Fibroblast of villous mesenchyme (primary cell): ENCODE data around the gene COPS9. TPM values are rescaled to one million over a fixed set of nuclear protein-coding genes. Genes with fewer than 3 reads are reported as not detected.

Experiments
- DNase-seq: peaks from one replicate; pipeline ENCODE4 v3.0.0-alpha.2; 2010; ENCODE audit warnings: low read depth
- H3K4me3 ChIP-seq: 2 replicates; pipeline ENCODE4 v1.5.1; 2011; ENCODE audit warnings: low read depth, mild to moderate bottlenecking, low read length
- total RNA-seq: library from RNA; depleted of rRNA; stranded (reverse); fragments of >200 nt; gene quantifications from 2 replicates; pipeline ENCODE4 v1.2.3, GENCODE V29; 2012
- TF ChIP-seq, protein P1 (sequence below): IDR thresholded peaks from 2 replicates; pipeline ENCODE4 v1.5.1; 2012; ENCODE audit warnings: low read depth, mild to moderate bottlenecking, low read length; ENCODE audit not compliant: insufficient read depth

The COPS9 gene
- total RNA-seq, 1 donor = 102 TPM

DNA sequence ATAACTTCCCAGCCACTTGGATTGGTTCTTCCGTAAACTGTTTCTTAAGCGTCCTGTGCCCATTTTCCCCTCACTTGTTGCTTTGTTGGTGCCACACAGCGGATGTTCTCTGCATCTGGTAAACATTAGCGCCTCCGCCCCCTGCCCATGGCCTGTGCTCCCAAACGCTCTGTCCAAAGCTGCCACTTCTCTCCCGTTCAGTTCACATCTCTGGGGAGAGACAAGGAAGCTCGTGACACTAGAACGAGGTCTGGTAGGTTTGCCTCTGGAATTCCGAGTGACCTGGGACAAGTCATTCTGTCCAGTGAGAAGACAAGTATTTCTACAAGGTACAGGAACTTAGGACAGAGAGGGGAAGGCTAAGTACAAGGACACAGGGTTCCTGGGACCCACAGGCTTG lies 9.4 kb downstream of the COPS9 start:
- no peak for DNase-seq
- TF ChIP-seq, protein P1, sequence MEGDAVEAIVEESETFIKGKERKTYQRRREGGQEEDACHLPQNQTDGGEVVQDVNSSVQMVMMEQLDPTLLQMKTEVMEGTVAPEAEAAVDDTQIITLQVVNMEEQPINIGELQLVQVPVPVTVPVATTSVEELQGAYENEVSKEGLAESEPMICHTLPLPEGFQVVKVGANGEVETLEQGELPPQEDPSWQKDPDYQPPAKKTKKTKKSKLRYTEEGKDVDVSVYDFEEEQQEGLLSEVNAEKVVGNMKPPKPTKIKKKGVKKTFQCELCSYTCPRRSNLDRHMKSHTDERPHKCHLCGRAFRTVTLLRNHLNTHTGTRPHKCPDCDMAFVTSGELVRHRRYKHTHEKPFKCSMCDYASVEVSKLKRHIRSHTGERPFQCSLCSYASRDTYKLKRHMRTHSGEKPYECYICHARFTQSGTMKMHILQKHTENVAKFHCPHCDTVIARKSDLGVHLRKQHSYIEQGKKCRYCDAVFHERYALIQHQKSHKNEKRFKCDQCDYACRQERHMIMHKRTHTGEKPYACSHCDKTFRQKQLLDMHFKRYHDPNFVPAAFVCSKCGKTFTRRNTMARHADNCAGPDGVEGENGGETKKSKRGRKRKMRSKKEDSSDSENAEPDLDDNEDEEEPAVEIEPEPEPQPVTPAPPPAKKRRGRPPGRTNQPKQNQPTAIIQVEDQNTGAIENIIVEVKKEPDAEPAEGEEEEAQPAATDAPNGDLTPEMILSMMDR = no peak
- H3K4me3 ChIP-seq = no peak overlapping the region

DNA sequence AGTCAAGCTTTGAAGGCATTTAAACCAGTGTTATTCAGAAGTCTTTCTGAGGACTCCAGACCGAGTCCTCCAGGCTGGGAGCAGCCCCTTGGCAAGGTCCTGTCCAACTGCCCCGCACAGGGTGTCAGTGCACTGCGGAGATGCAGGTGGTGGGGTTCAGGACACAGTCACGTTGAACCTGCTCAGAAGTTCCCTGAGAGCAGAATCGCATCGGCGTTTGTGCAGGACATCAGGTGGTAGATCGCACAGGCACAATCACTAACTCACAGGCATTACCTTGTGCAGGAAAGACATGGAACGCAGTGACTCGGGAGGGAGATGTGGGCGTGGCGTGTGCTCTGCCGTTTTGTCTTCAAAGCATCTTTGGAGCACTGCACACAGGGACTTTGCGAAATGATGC lies 10.4 kb downstream of the COPS9 start:
- no peak overlapping the region for H3K4me3 ChIP-seq

DNA sequence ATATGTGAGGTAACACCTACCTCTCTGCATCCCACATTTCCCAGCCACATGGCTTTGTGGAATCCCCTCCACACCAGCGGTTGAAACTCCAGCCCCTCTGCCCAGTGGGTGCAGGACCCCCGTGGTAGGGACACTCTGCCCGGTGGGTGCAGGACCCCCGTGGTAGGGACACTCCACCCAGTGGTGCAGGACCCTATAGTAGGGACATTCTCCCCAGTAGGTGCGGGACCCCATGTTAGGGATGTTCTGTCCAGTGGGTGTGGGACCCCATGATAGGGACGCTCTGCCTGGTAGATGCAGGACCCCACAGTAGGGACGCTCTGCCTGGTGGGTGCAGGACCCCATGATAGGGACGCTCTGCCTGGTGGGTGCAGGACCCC lies 11.5 kb downstream of the COPS9 start:
- DNase-seq = no peak
- TF ChIP-seq, protein P1 = no peak

More for the DNA sequence above, 10.4 kb downstream of the COPS9 start:
- no peak for DNase-seq
- TF ChIP-seq, protein P1 = no peak

DNA sequence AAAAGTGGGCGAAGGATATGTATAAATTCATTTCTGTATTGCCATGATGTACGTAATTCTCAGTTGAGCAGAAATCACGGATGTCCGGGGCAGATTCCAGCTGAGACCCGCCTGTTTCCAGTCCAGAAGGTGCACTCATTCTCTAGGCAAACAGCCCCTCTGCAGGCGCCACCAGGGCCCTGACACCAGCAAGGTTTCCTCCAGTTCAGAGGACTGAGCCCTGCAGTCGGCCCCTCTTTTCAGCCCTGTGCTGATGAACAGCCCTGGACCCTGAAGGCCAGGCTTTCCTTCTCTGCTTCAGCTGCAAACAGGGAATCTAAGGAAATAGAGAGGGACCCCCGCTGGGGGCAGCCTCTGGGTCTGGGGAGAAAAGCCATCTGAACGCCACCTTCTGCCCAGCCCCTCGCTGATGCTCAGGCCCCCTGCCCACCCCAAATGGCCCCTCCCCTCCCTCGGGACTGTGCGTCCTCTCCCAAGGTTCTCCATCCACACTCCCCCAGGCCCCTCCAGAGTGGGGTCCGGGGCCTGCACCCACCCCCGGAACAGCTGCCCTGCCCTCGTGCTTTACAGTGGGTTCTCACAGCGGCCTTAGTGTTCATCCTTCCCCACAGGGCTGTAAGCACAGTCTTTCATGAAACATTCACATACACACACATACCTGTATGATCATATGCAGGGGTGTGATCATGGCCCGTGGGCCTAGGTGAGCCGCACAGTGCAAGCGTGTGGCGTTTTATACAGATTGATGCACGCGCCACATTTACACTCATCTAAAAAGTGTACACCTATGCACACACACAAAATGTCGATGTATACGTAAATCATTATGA lies 12.1 kb downstream of the COPS9 start:
- DNase-seq = no peak
- no peak overlapping the region for H3K4me3 ChIP-seq
- TF ChIP-seq, protein P1 = no peak

More for the DNA sequence above, 11.5 kb downstream of the COPS9 start:
- H3K4me3 ChIP-seq = no peak overlapping the region

DNA sequence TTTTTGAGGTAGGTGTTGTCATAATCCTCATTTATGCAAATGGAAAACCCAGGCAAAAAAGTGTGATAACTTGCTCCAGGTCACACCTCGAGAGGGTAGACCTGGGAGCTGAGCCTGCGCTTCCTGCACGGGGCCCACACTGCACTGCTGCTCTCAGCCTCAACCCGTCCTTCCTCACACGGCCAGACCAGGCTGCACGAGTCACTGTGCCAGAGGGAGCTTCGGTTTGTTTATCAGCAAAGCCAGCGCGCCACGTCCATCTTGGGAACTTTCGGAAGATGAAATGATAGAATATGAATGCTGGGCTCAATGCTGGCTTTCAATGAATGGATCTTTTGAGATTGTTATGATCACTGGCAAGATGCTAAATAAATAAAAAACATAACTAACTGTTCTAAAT lies 14.4 kb downstream of the COPS9 start:
- H3K4me3 ChIP-seq = no peak overlapping the region
- DNase-seq = no peak
- TF ChIP-seq, protein P1 = no peak

DNA sequence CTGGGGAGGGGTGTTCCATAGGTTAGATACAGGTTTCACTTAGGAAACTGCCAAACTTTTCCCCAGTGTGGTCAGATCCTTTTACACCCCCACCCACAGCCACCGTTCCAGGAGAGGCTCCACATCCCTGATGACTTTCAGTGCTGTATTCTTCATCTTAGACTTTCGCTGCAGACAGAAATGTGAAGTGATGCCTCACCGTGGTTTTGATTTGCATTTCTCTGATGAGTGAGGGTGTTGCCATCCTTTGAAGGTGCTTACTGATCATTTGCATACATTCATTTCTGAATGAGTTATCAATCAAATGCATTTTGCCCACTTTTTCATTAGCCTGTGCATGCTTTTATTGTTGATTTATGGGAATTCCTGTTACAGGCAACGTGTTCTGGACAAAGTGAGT lies 14.9 kb downstream of the COPS9 start:
- no peak overlapping the region for H3K4me3 ChIP-seq
- TF ChIP-seq, protein P1 = no peak
- DNase-seq = no peak
